Measurements from ENCODE around the gene TSC2.

Gene TSC2

GRCh38 chr16:2047330-2048115 lies at the start of gene TSC2, which contains the start of gene NTHL1:
TSC2 (plus strand) TSS chr16:2047985; CDS start chr16:2048616, 631 bp downstream.
NTHL1 (minus strand) TSS chr16:2047834; CDS start chr16:2047823, 11 bp downstream.
- Histone ChIP-seq H3K9me3 (ENCODE audit: control insufficient read depth, insufficient read depth, low read length) (no peaks in the 10 kb centered on the region), H3K9ac (ENCODE audit: low read depth, low read length) (peak within 1 kb of the TSS; percentile 92), H3K4me3 (ENCODE audit: low read depth, low read length) (peak within 1 kb of the TSS; percentile 88), H3K4me1 (ENCODE audit: control insufficient read depth, insufficient read depth, low read length) (peaks cover 5% of the 10 kb centered on the region), H3K27me3 (ENCODE audit: control insufficient read depth, insufficient read depth, low read length) (no peaks in the 10 kb centered on the region), H3K36me3 (ENCODE audit: control insufficient read depth, insufficient read depth, low read length) (peaks cover 11% of the 10 kb centered on the region)

DNA sequence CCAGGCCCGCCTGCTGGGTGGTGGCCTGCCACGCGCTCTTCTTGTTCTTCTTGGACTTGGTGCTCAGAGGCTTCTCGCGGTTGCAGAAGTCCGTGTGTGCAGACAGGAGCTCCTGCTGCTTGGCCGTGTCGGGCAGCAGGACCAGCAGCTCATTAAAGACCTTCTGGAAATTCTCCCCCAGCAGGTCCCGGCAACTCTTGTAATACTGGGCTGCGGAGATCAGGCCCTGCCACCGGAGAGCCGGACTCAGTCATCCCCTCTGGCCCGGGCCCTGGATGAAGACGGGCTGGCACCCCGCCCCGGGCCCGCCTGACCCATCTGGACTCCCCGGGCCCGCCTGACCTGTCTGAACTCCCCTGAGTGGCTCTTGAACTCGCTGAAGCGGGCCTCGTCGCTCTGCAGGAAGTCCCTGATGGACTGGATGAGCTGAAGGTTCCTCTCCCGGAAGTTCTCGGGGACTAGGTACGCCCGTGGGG lies 49.4 kb upstream of the TSC2 start:
- Histone ChIP-seq H3K4me3 (ENCODE audit: low read depth, low read length) (no peak overlapping the region), H3K9me3 (ENCODE audit: control insufficient read depth, insufficient read depth, low read length) (no peaks in the 10 kb centered on the region), H3K36me3 (ENCODE audit: control insufficient read depth, insufficient read depth, low read length) (peaks cover 56% of the 10 kb centered on the region), H3K9ac (ENCODE audit: low read depth, low read length) (no peak overlapping the region), H3K27me3 (ENCODE audit: control insufficient read depth, insufficient read depth, low read length) (no peaks in the 10 kb centered on the region), H3K4me1 (ENCODE audit: control insufficient read depth, insufficient read depth, low read length) (no peaks in the 10 kb centered on the region)

DNA sequence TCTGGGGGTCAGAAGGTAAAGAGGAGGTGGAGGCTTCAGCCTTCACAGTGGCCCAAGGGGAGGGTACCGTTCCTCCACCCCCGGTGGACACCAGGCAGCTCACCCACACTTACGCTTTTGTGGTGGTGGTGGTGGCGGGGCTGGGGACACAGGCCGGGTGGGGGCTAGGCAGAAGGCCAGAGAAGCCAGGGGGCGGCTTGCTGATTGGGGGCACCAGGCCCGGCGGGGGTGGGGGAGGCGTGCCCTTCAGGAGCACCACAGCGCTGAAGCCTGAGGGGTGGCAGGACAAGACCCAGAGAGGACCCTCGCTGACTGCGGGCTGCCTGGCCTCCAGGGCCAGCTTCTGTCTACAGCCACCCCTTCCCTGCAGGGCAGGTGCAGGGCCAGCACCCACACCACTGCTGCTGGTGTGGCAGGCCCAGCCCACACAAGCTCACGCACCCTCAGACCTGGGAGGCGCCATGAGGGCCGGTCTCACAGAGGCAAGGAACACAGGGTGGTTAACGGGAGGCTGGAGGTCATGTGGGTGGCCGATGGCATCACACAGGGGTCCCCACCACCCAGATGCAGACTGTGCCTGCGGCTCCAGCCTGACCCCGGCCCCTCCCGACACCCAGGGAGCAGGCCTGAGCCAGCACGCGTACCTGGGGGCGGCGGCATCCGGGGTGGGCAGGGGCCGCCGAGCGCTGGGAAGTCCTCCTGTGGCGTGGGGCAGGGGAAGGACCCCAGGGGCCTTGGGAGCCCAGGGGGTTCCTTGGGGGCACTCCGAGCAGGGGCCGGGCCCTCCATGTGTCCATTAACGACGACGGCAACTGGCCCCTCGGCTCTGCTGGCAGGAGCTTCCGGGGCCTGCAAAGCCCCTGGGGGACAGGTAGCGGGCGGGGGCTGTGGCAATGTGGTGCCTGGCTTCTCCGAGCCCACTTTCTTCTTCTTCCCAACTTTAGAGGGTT lies 48.7 kb upstream of the TSC2 start:
- Histone ChIP-seq H3K4me1 (ENCODE audit: control insufficient read depth, insufficient read depth, low read length) (peaks cover 2% of the 10 kb centered on the region), H3K27me3 (ENCODE audit: control insufficient read depth, insufficient read depth, low read length) (no peaks in the 10 kb centered on the region), H3K4me3 (ENCODE audit: low read depth, low read length) (no peak overlapping the region), H3K9ac (ENCODE audit: low read depth, low read length) (no peak overlapping the region), H3K9me3 (ENCODE audit: control insufficient read depth, insufficient read depth, low read length) (no peaks in the 10 kb centered on the region), H3K36me3 (ENCODE audit: control insufficient read depth, insufficient read depth, low read length) (peaks cover 58% of the 10 kb centered on the region)

- H3K27me3 ChIP-seq (ENCODE audit: control insufficient read depth, insufficient read depth, low read length) = no peaks in the 10 kb centered on the region
- H3K9me3 ChIP-seq (ENCODE audit: control insufficient read depth, insufficient read depth, low read length) = no peaks in the 10 kb centered on the region
- H3K4me3 ChIP-seq (ENCODE audit: low read depth, low read length) = no peak overlapping the region
- peaks cover 58% of the 10 kb centered on the region for H3K36me3 ChIP-seq (ENCODE audit: control insufficient read depth, insufficient read depth, low read length)
- peaks cover 2% of the 10 kb centered on the region for H3K4me1 ChIP-seq (ENCODE audit: control insufficient read depth, insufficient read depth, low read length)
- H3K9ac ChIP-seq (ENCODE audit: low read depth, low read length) = no peak overlapping the region
Measured at GRCh38 chr16:1999866-2000514, 47.8 kb upstream of the TSC2 start.

- H3K4me1 ChIP-seq (ENCODE audit: control insufficient read depth, insufficient read depth, low read length) = peaks cover 2% of the 10 kb centered on the region
- peaks cover 58% of the 10 kb centered on the region for H3K36me3 ChIP-seq (ENCODE audit: control insufficient read depth, insufficient read depth, low read length)
- H3K9ac ChIP-seq (ENCODE audit: low read depth, low read length) = no peak overlapping the region
- no peak overlapping the region for H3K4me3 ChIP-seq (ENCODE audit: low read depth, low read length)
- no peaks in the 10 kb centered on the region for H3K9me3 ChIP-seq (ENCODE audit: control insufficient read depth, insufficient read depth, low read length)
- H3K27me3 ChIP-seq (ENCODE audit: control insufficient read depth, insufficient read depth, low read length) = no peaks in the 10 kb centered on the region
Measured at GRCh38 chr16:2001035-2001434, 46.8 kb upstream of the TSC2 start.

DNA sequence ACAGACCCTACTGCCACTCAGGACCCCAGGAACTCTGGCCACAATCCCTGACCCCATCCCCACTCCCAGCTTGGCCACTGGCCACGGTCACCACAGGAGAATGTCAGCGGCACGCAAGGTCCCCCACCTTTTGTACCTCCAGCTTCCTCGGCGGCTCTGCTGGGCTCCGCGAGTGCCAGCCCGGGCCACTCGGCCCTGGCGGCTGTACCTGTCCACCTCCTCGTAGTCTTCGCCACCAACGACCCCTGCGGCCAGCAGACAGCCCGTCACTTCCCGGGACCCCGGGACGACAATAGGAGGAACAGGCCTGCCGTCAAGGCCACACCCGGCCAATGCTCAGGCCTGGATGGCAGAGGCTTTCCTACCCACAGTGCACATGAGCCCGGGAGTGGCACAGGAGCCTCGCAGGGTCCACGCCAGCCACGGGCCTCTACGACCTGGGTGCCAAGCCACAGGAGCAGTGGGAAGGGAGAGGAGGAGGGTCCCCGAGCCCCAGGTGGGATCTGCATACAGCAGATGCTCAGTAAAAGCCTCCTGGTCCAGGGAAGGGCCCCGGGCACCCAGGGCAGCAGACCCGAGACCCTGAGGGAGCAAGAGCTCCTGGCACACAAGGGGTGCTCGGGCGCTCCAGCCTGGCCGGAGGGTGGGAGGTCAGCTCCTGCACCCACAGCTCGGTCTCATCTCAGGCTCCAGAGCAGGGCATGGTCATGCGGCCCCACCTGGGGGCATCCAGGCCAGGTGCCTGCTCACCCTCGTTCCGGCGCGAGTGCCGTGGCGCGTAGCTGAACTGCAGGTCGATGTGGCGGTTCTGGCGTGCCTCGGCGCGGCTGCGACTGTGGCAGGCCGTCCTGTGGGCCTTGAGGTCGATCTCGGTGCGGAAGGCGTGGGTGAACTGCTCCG lies 46.1 kb upstream of the TSC2 start:
- no peaks in the 10 kb centered on the region for H3K9me3 ChIP-seq (ENCODE audit: control insufficient read depth, insufficient read depth, low read length)
- H3K27me3 ChIP-seq (ENCODE audit: control insufficient read depth, insufficient read depth, low read length) = no peaks in the 10 kb centered on the region
- H3K4me1 ChIP-seq (ENCODE audit: control insufficient read depth, insufficient read depth, low read length) = peaks cover 2% of the 10 kb centered on the region
- H3K9ac ChIP-seq (ENCODE audit: low read depth, low read length) = no peak overlapping the region
- H3K4me3 ChIP-seq (ENCODE audit: low read depth, low read length) = no peak overlapping the region
- peaks cover 58% of the 10 kb centered on the region for H3K36me3 ChIP-seq (ENCODE audit: control insufficient read depth, insufficient read depth, low read length)

DNA sequence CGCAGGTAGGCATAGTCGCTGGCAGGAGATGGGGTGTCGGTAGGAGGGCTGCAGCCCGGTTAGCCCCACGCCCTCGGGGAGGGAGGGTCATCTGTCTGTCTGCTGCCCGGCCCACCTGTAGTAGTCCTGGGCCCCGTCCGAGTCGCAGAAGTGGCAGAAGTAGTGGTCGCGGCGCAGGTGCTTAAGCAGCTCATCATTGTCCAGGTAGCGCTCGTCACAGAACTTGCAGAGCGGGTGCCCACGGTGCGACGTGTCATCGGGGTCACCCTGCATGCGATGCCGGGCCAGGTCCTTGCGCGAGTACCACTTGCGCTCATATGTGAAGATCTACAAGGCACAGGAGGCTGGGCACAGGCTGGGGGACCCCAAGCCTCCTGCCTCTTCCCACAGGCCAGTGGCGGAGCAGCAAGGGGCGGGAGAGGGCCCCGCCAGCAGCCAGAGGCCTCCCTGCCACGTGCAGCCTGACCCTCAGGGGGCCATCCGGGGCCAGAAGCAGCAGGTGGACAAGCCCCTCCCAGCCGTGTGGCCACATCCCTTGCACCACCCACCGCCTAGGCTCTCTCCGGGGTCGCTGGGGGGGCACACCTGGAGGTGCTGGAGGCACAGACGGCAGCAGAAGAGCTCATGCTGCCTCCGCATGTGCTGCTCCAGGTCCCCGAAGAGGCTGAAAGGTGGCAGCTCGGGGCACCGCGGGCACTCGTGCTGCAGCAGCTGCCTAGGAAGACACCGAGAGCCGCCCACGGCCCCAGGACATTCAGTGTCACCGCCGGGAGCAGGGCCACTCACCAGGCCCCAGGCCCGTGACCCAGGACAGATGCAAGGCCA lies 45.2 kb upstream of the TSC2 start:
- Histone ChIP-seq H3K4me3 (ENCODE audit: low read depth, low read length) (no peak overlapping the region), H3K27me3 (ENCODE audit: control insufficient read depth, insufficient read depth, low read length) (no peaks in the 10 kb centered on the region), H3K36me3 (ENCODE audit: control insufficient read depth, insufficient read depth, low read length) (peaks cover 58% of the 10 kb centered on the region), H3K9me3 (ENCODE audit: control insufficient read depth, insufficient read depth, low read length) (no peaks in the 10 kb centered on the region), H3K9ac (ENCODE audit: low read depth, low read length) (no peak overlapping the region), H3K4me1 (ENCODE audit: control insufficient read depth, insufficient read depth, low read length) (peaks cover 2% of the 10 kb centered on the region)

- no peak overlapping the region for H3K9ac ChIP-seq (ENCODE audit: low read depth, low read length)
- no peak overlapping the region for H3K4me3 ChIP-seq (ENCODE audit: low read depth, low read length)
- H3K9me3 ChIP-seq (ENCODE audit: control insufficient read depth, insufficient read depth, low read length) = no peaks in the 10 kb centered on the region
- no peaks in the 10 kb centered on the region for H3K27me3 ChIP-seq (ENCODE audit: control insufficient read depth, insufficient read depth, low read length)
- H3K4me1 ChIP-seq (ENCODE audit: control insufficient read depth, insufficient read depth, low read length) = peaks cover 5% of the 10 kb centered on the region
- H3K36me3 ChIP-seq (ENCODE audit: control insufficient read depth, insufficient read depth, low read length) = peaks cover 52% of the 10 kb centered on the region
Measured at GRCh38 chr16:2003231-2003826, 44.5 kb upstream of the TSC2 start.

DNA sequence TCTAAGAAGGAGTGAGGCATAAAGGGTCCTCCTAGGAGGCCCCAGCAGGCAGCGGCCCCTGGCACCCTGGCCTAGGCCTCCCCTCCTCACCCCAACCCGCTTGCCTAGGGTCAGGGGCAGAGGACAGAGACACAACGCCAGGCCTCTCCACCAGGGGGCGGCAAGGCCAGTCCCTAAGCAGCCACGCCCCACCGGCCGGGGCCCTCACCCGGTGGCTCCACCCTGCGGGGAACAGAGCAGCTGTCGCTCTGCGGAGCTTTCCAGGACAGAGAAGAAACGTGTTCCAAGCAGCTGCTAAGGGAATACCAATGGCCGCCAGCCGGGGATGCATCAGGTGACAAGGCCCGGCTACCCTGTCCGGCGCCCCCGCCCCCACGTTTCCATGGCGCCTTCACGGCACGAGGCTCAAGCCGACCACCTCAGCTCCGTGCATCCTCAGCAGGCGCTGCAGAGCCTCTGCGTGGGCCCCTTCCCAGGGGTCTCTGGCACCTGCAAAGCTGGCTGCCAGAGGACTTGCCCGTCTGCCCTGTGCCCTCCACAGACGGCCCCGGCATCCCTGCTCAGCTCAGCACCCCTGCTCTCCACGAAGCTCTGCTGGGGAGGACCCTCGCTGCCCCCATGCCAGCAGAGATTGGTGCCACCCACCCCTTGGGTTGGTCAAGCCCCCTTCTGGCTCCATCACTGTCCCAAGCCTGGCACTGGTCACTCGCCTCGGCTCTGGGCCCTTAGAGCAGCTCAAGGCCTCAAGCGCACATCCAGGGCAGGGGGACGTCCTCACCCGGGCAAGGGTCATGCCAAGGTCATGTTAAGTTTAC lies 43.8 kb upstream of the TSC2 start:
- Histone ChIP-seq H3K9me3 (ENCODE audit: control insufficient read depth, insufficient read depth, low read length) (no peaks in the 10 kb centered on the region), H3K4me1 (ENCODE audit: control insufficient read depth, insufficient read depth, low read length) (peaks cover 7% of the 10 kb centered on the region), H3K4me3 (ENCODE audit: low read depth, low read length) (no peak overlapping the region), H3K27me3 (ENCODE audit: control insufficient read depth, insufficient read depth, low read length) (no peaks in the 10 kb centered on the region), H3K9ac (ENCODE audit: low read depth, low read length) (no peak overlapping the region), H3K36me3 (ENCODE audit: control insufficient read depth, insufficient read depth, low read length) (peaks cover 49% of the 10 kb centered on the region)
